ENCODE data around the gene POLR2E. TPM values are rescaled to one million over a fixed set of nuclear protein-coding genes. Genes with fewer than 3 reads are reported as not detected.
"Not testable (repeated sequence)": the region's sequence is repeated elsewhere in the genome, so short reads cannot be mapped to it uniquely, and the experiment has no call there.

The POLR2E gene
- total and polyA plus RNA-seq, 11 donors = 116 to 220 (median 139) TPM

DNA sequence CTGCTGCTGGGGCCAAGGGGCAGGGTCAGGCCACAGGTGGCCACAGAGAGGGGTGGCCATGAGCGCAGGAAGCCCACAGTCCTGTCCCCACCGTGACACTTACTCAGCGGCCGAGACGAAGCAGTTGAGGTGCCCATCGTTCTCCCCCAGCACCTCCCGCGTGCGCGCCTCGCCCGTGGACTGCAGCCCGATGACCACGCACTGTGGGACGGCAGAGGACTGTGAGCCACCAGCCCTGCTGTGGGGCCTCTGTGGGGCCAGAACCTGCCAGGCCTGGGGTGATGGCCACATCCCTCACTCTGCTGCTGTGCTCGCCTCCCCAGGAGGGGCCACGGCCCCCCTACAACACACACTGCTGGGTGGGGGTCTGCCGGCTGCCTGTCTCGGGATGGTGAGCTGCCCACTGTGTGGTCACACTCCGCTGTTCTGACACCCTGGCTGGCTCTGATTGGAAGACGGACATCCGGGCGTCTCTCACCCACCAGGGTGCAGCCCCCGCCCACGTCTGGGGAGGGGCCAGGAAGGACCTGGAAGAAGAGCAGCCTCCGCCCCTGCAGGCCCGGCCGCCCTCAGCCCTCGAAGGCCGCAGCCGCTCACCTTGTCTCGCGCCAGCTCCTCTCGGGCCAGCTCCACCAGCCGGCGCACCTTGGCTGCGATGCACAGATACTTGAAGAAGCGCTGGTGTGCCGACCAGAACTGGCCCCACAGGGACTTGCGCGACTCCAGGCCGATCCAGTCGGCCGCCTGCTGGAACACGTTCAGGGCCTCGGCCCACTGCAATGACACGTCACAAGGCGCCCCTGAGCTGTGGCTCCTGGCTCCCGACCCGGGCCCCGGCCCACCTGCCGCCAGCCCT lies 21.8 kb upstream of the POLR2E start:
- 91 to 95% (median 93%) methylated on average over 36 to 52 of the region's 52 CpGs for WGBS, 4 donors
- Histone ChIP-seq H3K4me3 (no peak overlapping the region), H3K27ac (no peak overlapping the region), H3K9me3 (no peaks in the 10 kb centered on the region), H3K4me1 (peaks cover 5 to 23% (median 16%) of the 10 kb centered on the region in 12 donors), H3K27me3 (no peaks in the 10 kb centered on the region), H3K36me3 (peaks cover 2 to 100% (median 77%) of the 10 kb centered on the region in 9 donors)
- no peak for ATAC-seq
- DNase-seq = no peak
- TF ChIP-seq, protein P1, sequence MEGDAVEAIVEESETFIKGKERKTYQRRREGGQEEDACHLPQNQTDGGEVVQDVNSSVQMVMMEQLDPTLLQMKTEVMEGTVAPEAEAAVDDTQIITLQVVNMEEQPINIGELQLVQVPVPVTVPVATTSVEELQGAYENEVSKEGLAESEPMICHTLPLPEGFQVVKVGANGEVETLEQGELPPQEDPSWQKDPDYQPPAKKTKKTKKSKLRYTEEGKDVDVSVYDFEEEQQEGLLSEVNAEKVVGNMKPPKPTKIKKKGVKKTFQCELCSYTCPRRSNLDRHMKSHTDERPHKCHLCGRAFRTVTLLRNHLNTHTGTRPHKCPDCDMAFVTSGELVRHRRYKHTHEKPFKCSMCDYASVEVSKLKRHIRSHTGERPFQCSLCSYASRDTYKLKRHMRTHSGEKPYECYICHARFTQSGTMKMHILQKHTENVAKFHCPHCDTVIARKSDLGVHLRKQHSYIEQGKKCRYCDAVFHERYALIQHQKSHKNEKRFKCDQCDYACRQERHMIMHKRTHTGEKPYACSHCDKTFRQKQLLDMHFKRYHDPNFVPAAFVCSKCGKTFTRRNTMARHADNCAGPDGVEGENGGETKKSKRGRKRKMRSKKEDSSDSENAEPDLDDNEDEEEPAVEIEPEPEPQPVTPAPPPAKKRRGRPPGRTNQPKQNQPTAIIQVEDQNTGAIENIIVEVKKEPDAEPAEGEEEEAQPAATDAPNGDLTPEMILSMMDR (IDR thresholded peaks at IDR 0.05) = no peak
- no peak for TF ChIP-seq POLR2A (IDR thresholded peaks at IDR 0.05)
- intact Hi-C loops (cut with DNase I) = loop anchor here in 1 of 10 donors (5.0 kb wide), 1 partner anchor 55 kb away; the partner anchor contains the start of gene SBNO2

DNA sequence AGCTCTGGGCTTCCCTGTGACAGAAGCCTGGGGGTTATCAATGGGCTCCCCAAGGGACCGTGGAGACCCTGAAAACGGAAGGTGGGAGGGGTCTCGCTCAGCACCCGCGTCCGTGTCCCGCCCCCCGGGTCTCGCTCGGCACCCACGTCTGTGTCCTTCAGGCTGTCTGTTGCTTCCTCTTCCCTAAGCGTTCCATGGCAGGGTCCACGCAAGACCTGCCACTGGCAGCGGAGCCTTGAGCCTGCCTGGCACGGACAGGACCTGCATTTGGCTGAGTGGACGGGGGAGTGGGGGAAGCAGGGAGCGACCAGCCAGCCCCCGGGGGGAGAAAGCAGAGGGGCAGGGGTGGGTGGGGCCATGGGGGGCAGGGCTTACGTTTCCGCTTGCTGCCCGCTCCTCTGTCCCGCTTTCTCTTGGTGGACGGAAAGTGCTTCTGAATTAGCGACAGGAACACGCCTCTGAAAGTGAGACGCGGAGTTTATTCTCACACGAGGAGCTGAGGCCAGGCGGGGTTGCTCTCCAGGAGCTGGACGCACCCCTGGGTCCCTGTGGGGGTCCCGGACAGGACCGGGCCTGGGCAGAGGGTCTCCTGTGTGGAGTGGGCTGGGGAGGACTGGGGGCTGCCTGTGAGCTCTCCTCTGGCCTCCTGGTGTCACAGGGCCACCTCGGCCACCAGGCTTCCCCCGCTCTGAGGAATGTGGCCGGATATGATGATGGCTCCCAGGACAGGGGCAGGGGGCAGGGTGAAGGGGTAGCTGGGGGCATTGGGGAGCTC lies 20.7 kb upstream of the POLR2E start:
- Histone ChIP-seq H3K4me3 (no peak overlapping the region), H3K36me3 (peaks cover 2 to 97% (median 74%) of the 10 kb centered on the region in 9 donors), H3K4me1 (peaks cover 5 to 26% (median 16%) of the 10 kb centered on the region in 12 donors), H3K27me3 (no peaks in the 10 kb centered on the region), H3K27ac (no peak overlapping the region), H3K9me3 (no peaks in the 10 kb centered on the region)
- peak in 2 of 5 donors; percentile 21 to 22 for DNase-seq
- no peak for ATAC-seq
- TF ChIP-seq, protein P1 (IDR thresholded peaks at IDR 0.05) = no peak
- no peak for TF ChIP-seq POLR2A (IDR thresholded peaks at IDR 0.05)
- 86 to 94% (median 93%) methylated on average over 27 to 35 of the region's 35 CpGs for WGBS, 4 donors
- intact Hi-C loops (cut with DNase I) = loop anchor here in 1 of 10 donors (5.0 kb wide), 1 partner anchor 56 kb away; the partner anchor contains the start of gene SBNO2

DNA sequence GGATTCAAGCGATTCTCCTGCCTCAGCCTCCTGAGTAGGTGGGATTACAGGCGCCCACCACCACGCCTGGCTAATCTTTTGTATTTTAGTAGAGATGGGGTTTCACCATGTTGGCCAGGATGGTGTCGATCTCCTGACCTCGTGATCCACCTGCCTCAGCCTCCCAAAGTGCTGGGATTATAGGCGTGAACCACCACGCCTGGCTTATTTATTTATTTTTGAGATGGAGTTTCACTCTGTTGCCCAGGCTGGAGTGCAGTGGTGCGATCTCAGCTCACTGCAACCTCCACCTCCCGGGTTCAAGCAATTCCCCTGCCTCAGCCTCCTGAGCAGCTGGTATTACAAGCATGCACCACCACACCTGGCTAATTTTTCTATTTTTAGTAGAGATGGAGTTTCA lies 19.6 kb upstream of the POLR2E start:
- not testable (repeated sequence) for H3K27me3 ChIP-seq, DNase-seq, H3K9me3 ChIP-seq, H3K27ac ChIP-seq, H3K4me3 ChIP-seq, ATAC-seq
- H3K4me1 ChIP-seq = peaks cover 5 to 29% (median 16%) of the 10 kb centered on the region in 12 donors
- 94 to 98% (median 97%) methylated on average over 9 of the region's 9 CpGs for WGBS, 4 donors
- H3K36me3 ChIP-seq = peaks cover 0 to 96% (median 69%) of the 10 kb centered on the region in 9 donors
- intact Hi-C loops (cut with DNase I) = loop anchor here (5.0 kb wide), 4 partner anchors 58 to 123 kb away; partner anchors contain the start of genes SBNO2 (in 2 of the 10) and CBARP (in 1 of the 10)

- DNase-seq = peak in 1 of 5 donors; percentile 37
- Histone ChIP-seq H3K36me3 (peaks cover 0 to 96% (median 65%) of the 10 kb centered on the region in 9 donors), H3K27ac (peak overlapping the region in 9 of 12 donors; percentile 54 to 85 (median 75)), H3K27me3 (no peaks in the 10 kb centered on the region), H3K9me3 (no peaks in the 10 kb centered on the region), H3K4me1 (peaks cover 5 to 29% (median 16%) of the 10 kb centered on the region in 12 donors), H3K4me3 (peak overlapping the region in 1 of 12 donors; percentile 28)
- intact Hi-C loops (cut with DNase I) = loop anchor here (1.0 to 5.0 kb wide), 5 partner anchors 58 to 126 kb away; partner anchors contain the start of genes CBARP (in 1 of the 10) and SBNO2 (in 1 of the 10)
- WGBS, 4 donors = 91 to 95% (median 93%) methylated on average over 7 to 25 of the region's 25 CpGs
- no peak for ATAC-seq
- TF ChIP-seq, protein P1 (IDR thresholded peaks at IDR 0.05) = no peak
- TF ChIP-seq POLR2A (IDR thresholded peaks at IDR 0.05) = no peak
These were observed 18.9 kb upstream of the POLR2E start for GRCh38 chr19:1113986-1114483.
